ENCODE data around the gene RHO. TPM values are rescaled to one million over a fixed set of nuclear protein-coding genes. Genes with fewer than 3 reads are reported as not detected.
A peak's percentile ranks its signal among the peaks of the same experiment; 100 is the strongest.
"Not testable (repeated sequence)": the region's sequence is repeated elsewhere in the genome, so short reads cannot be mapped to it uniquely, and the experiment has no call there.

RHO gene
- total RNA-seq, 1 donor from 2014 or later = not detected

DNA sequence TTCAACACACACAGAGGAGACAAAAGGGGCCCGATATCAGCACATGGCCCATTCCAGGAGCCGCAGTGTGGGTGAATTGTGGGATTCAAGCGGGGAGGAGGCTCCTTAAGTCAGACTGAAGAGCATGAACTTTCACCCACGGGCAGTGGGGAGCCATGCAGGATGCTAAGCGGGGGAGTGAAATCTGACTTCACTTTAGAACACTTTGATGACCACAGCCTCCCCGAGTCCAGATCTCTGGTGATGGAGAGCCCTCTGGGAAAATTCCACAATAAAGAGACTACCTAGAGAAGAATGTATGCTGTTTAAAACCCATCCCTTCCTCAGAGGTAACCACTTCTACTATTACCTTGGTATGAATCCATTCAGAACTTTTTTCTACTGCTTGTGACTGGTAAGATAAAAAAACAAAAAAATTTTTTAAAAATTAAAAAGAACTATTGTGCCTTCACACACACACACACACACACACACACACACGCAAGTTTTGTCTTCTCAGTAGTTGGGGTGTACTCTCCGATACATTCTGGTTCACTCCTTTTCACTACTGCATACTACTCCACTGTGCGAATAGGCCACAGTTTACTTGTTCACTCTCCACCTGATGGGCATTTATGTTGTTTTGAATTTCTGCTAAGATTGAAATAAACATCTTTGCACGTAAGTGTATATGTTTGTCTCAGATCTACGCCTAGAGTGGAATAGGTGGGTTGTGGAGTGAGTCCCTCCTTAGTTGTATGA is 12.5 kb downstream of the RHO start:
- Mint-ChIP-seq H3K4me3 (no peak overlapping the region), H3K27me3 (ENCODE audit: low read depth) (no peaks in the 10 kb centered on the region), H3K36me3 (ENCODE audit: low read depth) (no peaks in the 10 kb centered on the region), H3K27ac (ENCODE audit: unreplicated experiment) (peak overlapping the region; percentile 71), H3K4me1 (no peaks in the 10 kb centered on the region), H3K9me3 (no peaks in the 10 kb centered on the region)
- no peak for DNase-seq (ENCODE audit: low read depth, low spot score)
- TF ChIP-seq CTCF (conservative IDR thresholded peaks at IDR 0.05) = no peak

GRCh38 chr3:129542747-129543146 is 14.3 kb downstream of the RHO start:
- Mint-ChIP-seq H3K4me3 (no peak overlapping the region), H3K36me3 (ENCODE audit: low read depth) (no peaks in the 10 kb centered on the region), H3K9me3 (no peaks in the 10 kb centered on the region), H3K27me3 (ENCODE audit: low read depth) (no peaks in the 10 kb centered on the region), H3K4me1 (no peaks in the 10 kb centered on the region), H3K27ac (ENCODE audit: unreplicated experiment) (no peak overlapping the region)
- no peak for DNase-seq (ENCODE audit: low read depth, low spot score)
- TF ChIP-seq CTCF (conservative IDR thresholded peaks at IDR 0.05) = no peak

GRCh38 chr3:129543156-129543790 is 14.8 kb downstream of the RHO start, which contains the start of gene H1-8:
Gene H1-8 (plus strand): TSS chr3:129543175. CDS start chr3:129543219, 44 bp downstream.
- TF ChIP-seq CTCF (conservative IDR thresholded peaks at IDR 0.05) = no peak
- H3K9me3 Mint-ChIP-seq = no peaks in the 10 kb centered on the region

DNA sequence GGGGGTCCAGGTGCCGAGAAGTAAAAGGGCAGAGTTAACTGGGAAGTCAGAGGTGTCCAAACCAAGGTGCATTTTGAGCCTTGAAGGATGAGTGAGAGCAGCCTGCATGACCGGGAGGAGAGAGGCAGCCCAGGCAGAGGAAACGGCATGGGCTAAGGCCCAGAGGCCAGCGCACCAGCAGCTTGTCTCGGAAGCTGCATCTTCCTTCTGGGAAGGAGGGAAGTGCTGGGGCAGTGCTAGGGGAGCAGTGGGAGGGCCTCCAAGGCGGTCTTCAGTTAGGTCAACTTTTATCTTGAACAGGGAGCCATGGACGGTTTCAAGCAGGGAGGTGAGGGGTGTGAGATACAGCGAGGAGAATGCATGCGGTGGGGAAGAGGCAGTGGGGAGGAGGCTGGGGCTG is 15.6 kb downstream of the RHO start:
- H3K4me1 Mint-ChIP-seq = no peaks in the 10 kb centered on the region
- H3K36me3 Mint-ChIP-seq (ENCODE audit: low read depth) = no peaks in the 10 kb centered on the region
- no peak for TF ChIP-seq CTCF (conservative IDR thresholded peaks at IDR 0.05)
- no peak for DNase-seq (ENCODE audit: low read depth, low spot score)
- H3K9me3 Mint-ChIP-seq = no peaks in the 10 kb centered on the region
- no peaks in the 10 kb centered on the region for H3K27me3 Mint-ChIP-seq (ENCODE audit: low read depth)
- peak overlapping the region; percentile 4 for H3K27ac Mint-ChIP-seq (ENCODE audit: unreplicated experiment)
- no peak overlapping the region for H3K4me3 Mint-ChIP-seq

More at GRCh38 chr3:129543156-129543790, 14.8 kb downstream of the RHO start, which contains the start of gene H1-8:
- no peaks in the 10 kb centered on the region for H3K36me3 Mint-ChIP-seq (ENCODE audit: low read depth)
- no peaks in the 10 kb centered on the region for H3K27me3 Mint-ChIP-seq (ENCODE audit: low read depth)
- no peak within 1 kb of the TSS for H3K4me3 Mint-ChIP-seq
- H3K4me1 Mint-ChIP-seq = no peaks in the 10 kb centered on the region
- H3K27ac Mint-ChIP-seq (ENCODE audit: unreplicated experiment) = peak within 1 kb of the TSS; percentile 62
- DNase-seq (ENCODE audit: low read depth, low spot score) = no peak

- not testable (repeated sequence) for H3K27ac Mint-ChIP-seq (ENCODE audit: unreplicated experiment); H3K4me1 Mint-ChIP-seq; H3K27me3 Mint-ChIP-seq (ENCODE audit: low read depth); H3K36me3 Mint-ChIP-seq (ENCODE audit: low read depth); DNase-seq (ENCODE audit: low read depth, low spot score); H3K4me3 Mint-ChIP-seq; H3K9me3 Mint-ChIP-seq
Observed at GRCh38 chr3:129545951-129546350, 17.5 kb downstream of the RHO start.

GRCh38 chr3:129547241-129547640 is 18.8 kb downstream of the RHO start:
- H3K27me3 Mint-ChIP-seq (ENCODE audit: low read depth) = no peaks in the 10 kb centered on the region
- no peak overlapping the region for H3K4me3 Mint-ChIP-seq
- no peak for TF ChIP-seq CTCF (conservative IDR thresholded peaks at IDR 0.05)
- no peaks in the 10 kb centered on the region for H3K36me3 Mint-ChIP-seq (ENCODE audit: low read depth)
- H3K27ac Mint-ChIP-seq (ENCODE audit: unreplicated experiment) = no peak overlapping the region
- H3K4me1 Mint-ChIP-seq = peaks cover 1% of the 10 kb centered on the region
- no peak for DNase-seq (ENCODE audit: low read depth, low spot score)
- H3K9me3 Mint-ChIP-seq = no peaks in the 10 kb centered on the region

Measured in neural crest cell (in vitro differentiated cells).